Tibial nerve (tissue), 4 donors: ENCODE data around the gene NEGR1. TPM values are rescaled to one million over a fixed set of nuclear protein-coding genes. Genes with fewer than 3 reads are reported as not detected.

Experiments
- DNase-seq, 2 donors: peaks; one replicate each; pipeline ENCODE4 v3.0.0-alpha.2; 2019; ENCODE audit warnings: low spot score in 2 of 2
- H3K27ac ChIP-seq, 4 donors: fragments of 200-600 bp; sonication (generic) in 3 of 4; one replicate each; pipeline ENCODE4 v1.5.1; 2017 to 2019; ENCODE audit warnings: mild to moderate bottlenecking in 1 of 4
- H3K27me3 ChIP-seq, 2 donors: fragments of 200-600 bp; sonication (generic) in 1 of 2; one replicate each; pipeline versions ENCODE4 v1.5.1 to v1.6.0; 2017 to 2019
- H3K36me3 ChIP-seq, 3 donors: fragments of 200-600 bp; sonication (generic); one replicate each; pipeline ENCODE4 v1.5.1; 2018 to 2019
- H3K4me1 ChIP-seq, 4 donors: fragments of 200-600 bp; sonication (generic) in 3 of 4; one replicate each; pipeline ENCODE4 v1.5.1; 2017 to 2019
- H3K4me3 ChIP-seq, 4 donors: fragments of 200-600 bp; sonication (generic) in 3 of 4; one replicate each; pipeline ENCODE4 v1.5.1; 2017 to 2019; ENCODE audit warnings: mild to moderate bottlenecking in 1 of 4, moderate library complexity in 1 of 4
- H3K9me3 ChIP-seq, 4 donors: fragments of 200-600 bp; sonication (generic) in 3 of 4; one replicate each; pipeline ENCODE4 v1.5.1; 2017 to 2019
- EP300 ChIP-seq, 2 donors: sonication (generic); formaldehyde crosslinking; IDR thresholded peaks; one replicate each; pipeline ENCODE4 v1.6.1; 2017; ENCODE audit warnings: antibody characterized with exemption in 2 of 2, mild to moderate bottlenecking in 1 of 2
- POLR2A ChIP-seq, 2 donors: fragments of 450-650 bp; IDR thresholded peaks; one replicate each; pipeline ENCODE4 v1.6.1; 2017; ENCODE audit warnings: antibody characterized with exemption in 2 of 2, mild to moderate bottlenecking in 2 of 2, moderate library complexity in 2 of 2
- WGBS, 2 donors: methylation state at CpG; one replicate each; pipeline ENCODE4 v1.1.5; 2018; 5-methylcytosine and 5-hydroxymethylcytosine counted together
- total RNA-seq, 4 donors: library from RNA; depleted of rRNA; stranded (reverse); fragments of >200 nt; gene quantifications; one replicate each; pipeline ENCODE4 v1.1.0, GENCODE V29; 2016
- TF ChIP-seq, protein P1 (sequence below), 5 experiments: fragments of 200-600 bp in 3 of 5; fragments of 450-650 bp in 2 of 5; sonication (generic) in 3 of 5; IDR thresholded peaks; one replicate each; pipeline ENCODE4 v1.5.1; 2016 to 2019; ENCODE audit warnings: antibody characterized with exemption in 5 of 5, mild to moderate bottlenecking in 3 of 5, moderate library complexity in 2 of 5

The NEGR1 gene
- total RNA-seq, 4 donors from 2014 or later, result 46.0 to 58.2 (median 52.4) TPM

- TF ChIP-seq, protein P1, sequence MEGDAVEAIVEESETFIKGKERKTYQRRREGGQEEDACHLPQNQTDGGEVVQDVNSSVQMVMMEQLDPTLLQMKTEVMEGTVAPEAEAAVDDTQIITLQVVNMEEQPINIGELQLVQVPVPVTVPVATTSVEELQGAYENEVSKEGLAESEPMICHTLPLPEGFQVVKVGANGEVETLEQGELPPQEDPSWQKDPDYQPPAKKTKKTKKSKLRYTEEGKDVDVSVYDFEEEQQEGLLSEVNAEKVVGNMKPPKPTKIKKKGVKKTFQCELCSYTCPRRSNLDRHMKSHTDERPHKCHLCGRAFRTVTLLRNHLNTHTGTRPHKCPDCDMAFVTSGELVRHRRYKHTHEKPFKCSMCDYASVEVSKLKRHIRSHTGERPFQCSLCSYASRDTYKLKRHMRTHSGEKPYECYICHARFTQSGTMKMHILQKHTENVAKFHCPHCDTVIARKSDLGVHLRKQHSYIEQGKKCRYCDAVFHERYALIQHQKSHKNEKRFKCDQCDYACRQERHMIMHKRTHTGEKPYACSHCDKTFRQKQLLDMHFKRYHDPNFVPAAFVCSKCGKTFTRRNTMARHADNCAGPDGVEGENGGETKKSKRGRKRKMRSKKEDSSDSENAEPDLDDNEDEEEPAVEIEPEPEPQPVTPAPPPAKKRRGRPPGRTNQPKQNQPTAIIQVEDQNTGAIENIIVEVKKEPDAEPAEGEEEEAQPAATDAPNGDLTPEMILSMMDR (IDR thresholded peaks at IDR 0.05), result no peak
- TF ChIP-seq EP300 (IDR thresholded peaks at IDR 0.05), result no peak
- TF ChIP-seq POLR2A (IDR thresholded peaks at IDR 0.05), result no peak
- Histone ChIP-seq H3K4me1 (peaks cover 0 to 11% (median 0%) of the 10 kb centered on the region in 4 donors), H3K36me3 (no peaks in the 10 kb centered on the region), H3K9me3 (peaks cover 0 to 10% (median 0%) of the 10 kb centered on the region in 4 donors), H3K27ac (peak overlapping the region; percentile 55 to 80 (median 58)), H3K27me3 (no peaks in the 10 kb centered on the region), H3K4me3 (peak overlapping the region in 2 of 4 donors; percentile 12 to 14)
- WGBS, 2 donors, result 47% methylated on average over 3 of the region's 3 CpGs
- no peak for DNase-seq
Observed at GRCh38 chr1:72197786-72198185, 84.6 kb downstream of the NEGR1 start.

DNA sequence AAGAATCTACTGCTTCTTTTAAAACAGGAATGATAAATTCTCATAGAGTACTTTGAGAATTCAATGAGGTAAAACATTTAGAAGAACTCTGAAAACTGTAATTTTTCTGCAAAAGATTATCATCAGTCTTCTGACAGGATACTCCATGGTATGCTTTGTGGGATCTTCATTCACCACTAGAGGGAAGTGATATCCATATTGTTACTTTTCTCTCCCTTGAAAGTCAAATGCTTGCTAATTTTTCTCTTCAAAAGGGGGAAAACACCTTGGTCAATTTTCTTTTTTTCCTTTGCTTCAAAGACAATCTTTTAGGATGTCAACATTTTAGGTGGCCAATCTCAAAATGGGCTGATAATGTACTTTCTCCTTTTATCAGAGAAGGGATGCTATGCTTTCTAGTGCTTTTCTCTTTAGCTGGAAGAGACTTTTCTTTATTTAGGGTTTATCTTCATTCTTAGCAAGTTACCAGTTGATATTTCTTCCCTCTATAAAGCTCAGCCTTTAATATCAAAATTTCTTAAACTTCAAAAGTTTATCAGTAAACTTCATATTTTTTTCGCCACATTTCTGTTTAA, 95.5 kb downstream of the NEGR1 start:
- Histone ChIP-seq H3K36me3 (no peaks in the 10 kb centered on the region), H3K4me1 (peaks cover 0 to 44% (median 12%) of the 10 kb centered on the region in 4 donors), H3K27ac (no peak overlapping the region), H3K27me3 (no peaks in the 10 kb centered on the region), H3K9me3 (no peaks in the 10 kb centered on the region), H3K4me3 (no peak overlapping the region)
- TF ChIP-seq, protein P1 (IDR thresholded peaks at IDR 0.05), result peak; percentile 33 to 42 (median 40)
- TF ChIP-seq POLR2A (IDR thresholded peaks at IDR 0.05), result no peak
- no peak for DNase-seq
- WGBS, 2 donors, result 98 to 100% methylated on average over 1 of the region's 1 CpG

DNA sequence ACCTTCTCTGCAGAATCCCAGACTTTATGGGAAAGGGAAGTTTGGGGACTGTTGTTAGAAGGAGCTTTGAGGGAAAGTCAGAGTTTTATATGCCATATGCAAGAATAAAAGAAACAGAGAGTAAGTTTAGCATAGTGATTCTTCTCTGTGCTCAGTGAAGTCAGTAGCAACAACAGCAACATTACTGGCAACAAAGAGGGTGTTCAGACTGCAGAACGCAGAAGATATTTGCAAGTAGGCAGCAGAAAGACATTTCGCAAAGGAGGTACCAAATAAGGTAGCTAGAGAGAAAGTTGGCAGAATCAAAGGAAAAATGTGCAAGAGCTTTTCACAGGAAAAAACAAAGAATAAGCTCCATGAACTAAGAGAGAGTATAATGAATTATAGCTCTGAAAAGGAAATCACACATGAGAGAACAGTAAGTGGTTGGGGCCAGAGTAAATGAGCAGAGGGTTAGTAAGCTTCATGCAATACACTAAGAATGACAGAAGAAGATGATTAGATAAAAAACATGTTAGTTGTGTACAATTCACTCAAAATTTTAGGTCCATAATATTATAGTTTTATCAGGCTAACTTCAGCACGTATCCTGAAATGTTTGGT, 98.1 kb downstream of the NEGR1 start:
- H3K4me1 ChIP-seq, result peaks cover 0 to 41% (median 12%) of the 10 kb centered on the region in 4 donors
- TF ChIP-seq POLR2A (IDR thresholded peaks at IDR 0.05), result no peak
- peak in 1 of 2 donors; percentile 69 for TF ChIP-seq EP300 (IDR thresholded peaks at IDR 0.05)
- TF ChIP-seq, protein P1 (IDR thresholded peaks at IDR 0.05), result no peak
- H3K27me3 ChIP-seq, result no peaks in the 10 kb centered on the region
- peak overlapping the region in 3 of 4 donors; percentile 55 to 82 (median 65) for H3K27ac ChIP-seq
- 38 to 42% methylated on average over 3 of the region's 3 CpGs for WGBS, 2 donors
- DNase-seq, result no peak
- no peaks in the 10 kb centered on the region for H3K36me3 ChIP-seq
- no peaks in the 10 kb centered on the region for H3K9me3 ChIP-seq
- H3K4me3 ChIP-seq, result no peak overlapping the region

- H3K9me3 ChIP-seq, result no peaks in the 10 kb centered on the region
- DNase-seq, result no peak
- H3K4me1 ChIP-seq, result peaks cover 0 to 39% (median 12%) of the 10 kb centered on the region in 4 donors
- TF ChIP-seq, protein P1 (IDR thresholded peaks at IDR 0.05), result no peak
- TF ChIP-seq EP300 (IDR thresholded peaks at IDR 0.05) (no peak), POLR2A (IDR thresholded peaks at IDR 0.05) (no peak)
- no peak overlapping the region for H3K4me3 ChIP-seq
- peak overlapping the region in 3 of 4 donors; percentile 55 to 82 (median 65) for H3K27ac ChIP-seq
- H3K36me3 ChIP-seq, result no peaks in the 10 kb centered on the region
- H3K27me3 ChIP-seq, result no peaks in the 10 kb centered on the region
Observed at GRCh38 chr1:72182859-72183258, 99.5 kb downstream of the NEGR1 start.

- H3K9me3 ChIP-seq, result no peaks in the 10 kb centered on the region
- no peaks in the 10 kb centered on the region for H3K27me3 ChIP-seq
- no peaks in the 10 kb centered on the region for H3K36me3 ChIP-seq
- H3K4me3 ChIP-seq, result no peak overlapping the region
- H3K27ac ChIP-seq, result no peak overlapping the region
- 89 to 93% methylated on average over 2 of the region's 2 CpGs for WGBS, 2 donors
- no peak for TF ChIP-seq POLR2A (IDR thresholded peaks at IDR 0.05)
- no peak for DNase-seq
- H3K4me1 ChIP-seq, result peaks cover 0 to 8% (median under 1%) of the 10 kb centered on the region in 4 donors
Observed at GRCh38 chr1:72178266-72178665, 104.1 kb downstream of the NEGR1 start.
